ENCODE data around the gene CACNA1B.

Gene CACNA1B

GRCh38 chr9:138063785-138064184 is 186.2 kb downstream of the CACNA1B start:
- peaks cover 30% of the 10 kb centered on the region for H3K36me3 ChIP-seq (ENCODE audit: control insufficient read depth, insufficient read depth, low read length)
- H3K27ac ChIP-seq (ENCODE audit: low read depth, low read length), result no peak overlapping the region
- no peak overlapping the region for H3K4me3 ChIP-seq (ENCODE audit: low read depth, low read length)
- peaks cover 12% of the 10 kb centered on the region for H3K4me1 ChIP-seq (ENCODE audit: control insufficient read depth, insufficient read depth, low read length)
- no peak overlapping the region for H3K9ac ChIP-seq (ENCODE audit: low read depth, low read length)
- no peaks in the 10 kb centered on the region for H3K27me3 ChIP-seq (ENCODE audit: control insufficient read depth, insufficient read depth, low read length)
- no peaks in the 10 kb centered on the region for H3K9me3 ChIP-seq (ENCODE audit: control insufficient read depth, insufficient read depth, low read length)

- H3K36me3 ChIP-seq (ENCODE audit: control insufficient read depth, insufficient read depth, low read length), result peaks cover 26% of the 10 kb centered on the region
- H3K27me3 ChIP-seq (ENCODE audit: control insufficient read depth, insufficient read depth, low read length), result no peaks in the 10 kb centered on the region
- peaks cover 20% of the 10 kb centered on the region for H3K4me1 ChIP-seq (ENCODE audit: control insufficient read depth, insufficient read depth, low read length)
- H3K9me3 ChIP-seq (ENCODE audit: control insufficient read depth, insufficient read depth, low read length), result no peaks in the 10 kb centered on the region
- H3K4me3 ChIP-seq (ENCODE audit: low read depth, low read length), result no peak overlapping the region
- H3K9ac ChIP-seq (ENCODE audit: low read depth, low read length), result no peak overlapping the region
- H3K27ac ChIP-seq (ENCODE audit: low read depth, low read length), result no peak overlapping the region
Observed at GRCh38 chr9:138064547-138064946, 187.0 kb downstream of the CACNA1B start.

- no peak overlapping the region for H3K4me3 ChIP-seq (ENCODE audit: low read depth, low read length)
- H3K9me3 ChIP-seq (ENCODE audit: control insufficient read depth, insufficient read depth, low read length), result no peaks in the 10 kb centered on the region
- no peak overlapping the region for H3K9ac ChIP-seq (ENCODE audit: low read depth, low read length)
- peaks cover 18% of the 10 kb centered on the region for H3K36me3 ChIP-seq (ENCODE audit: control insufficient read depth, insufficient read depth, low read length)
- H3K27ac ChIP-seq (ENCODE audit: low read depth, low read length), result no peak overlapping the region
- H3K27me3 ChIP-seq (ENCODE audit: control insufficient read depth, insufficient read depth, low read length), result no peaks in the 10 kb centered on the region
- peaks cover 27% of the 10 kb centered on the region for H3K4me1 ChIP-seq (ENCODE audit: control insufficient read depth, insufficient read depth, low read length)
Observed at GRCh38 chr9:138065287-138065686, 187.7 kb downstream of the CACNA1B start.

- Histone ChIP-seq H3K9ac (ENCODE audit: low read depth, low read length) (no peak overlapping the region), H3K4me3 (ENCODE audit: low read depth, low read length) (no peak overlapping the region), H3K27me3 (ENCODE audit: control insufficient read depth, insufficient read depth, low read length) (no peaks in the 10 kb centered on the region), H3K27ac (ENCODE audit: low read depth, low read length) (no peak overlapping the region), H3K4me1 (ENCODE audit: control insufficient read depth, insufficient read depth, low read length) (peaks cover 30% of the 10 kb centered on the region), H3K9me3 (ENCODE audit: control insufficient read depth, insufficient read depth, low read length) (no peaks in the 10 kb centered on the region), H3K36me3 (ENCODE audit: control insufficient read depth, insufficient read depth, low read length) (peaks cover 12% of the 10 kb centered on the region; the same call in 1 of the 2 replicates)
Observed at GRCh38 chr9:138066049-138066448, 188.5 kb downstream of the CACNA1B start.

- Histone ChIP-seq H3K27ac (ENCODE audit: low read depth, low read length) (no peak overlapping the region), H3K36me3 (ENCODE audit: control insufficient read depth, insufficient read depth, low read length) (0 out of 2 replicates have a peak, but pooled peaks cover under 1% of the 10 kb centered on the region), H3K9ac (ENCODE audit: low read depth, low read length) (no peak overlapping the region), H3K9me3 (ENCODE audit: control insufficient read depth, insufficient read depth, low read length) (no peaks in the 10 kb centered on the region), H3K27me3 (ENCODE audit: control insufficient read depth, insufficient read depth, low read length) (no peaks in the 10 kb centered on the region), H3K4me3 (ENCODE audit: low read depth, low read length) (no peak overlapping the region), H3K4me1 (ENCODE audit: control insufficient read depth, insufficient read depth, low read length) (peaks cover 29% of the 10 kb centered on the region)
Observed at GRCh38 chr9:138067613-138068367, 190.2 kb downstream of the CACNA1B start.

GRCh38 chr9:138068601-138069035 is 191.0 kb downstream of the CACNA1B start:
- Histone ChIP-seq H3K4me1 (ENCODE audit: control insufficient read depth, insufficient read depth, low read length) (peaks cover 36% of the 10 kb centered on the region), H3K27me3 (ENCODE audit: control insufficient read depth, insufficient read depth, low read length) (no peaks in the 10 kb centered on the region)

GRCh38 chr9:138069731-138070456 is 192.3 kb downstream of the CACNA1B start:
- Histone ChIP-seq H3K27ac (ENCODE audit: low read depth, low read length) (peak overlapping the region; percentile 36), H3K36me3 (ENCODE audit: control insufficient read depth, insufficient read depth, low read length) (no peaks in the 10 kb centered on the region), H3K4me1 (ENCODE audit: control insufficient read depth, insufficient read depth, low read length) (peaks cover 36% of the 10 kb centered on the region), H3K4me3 (ENCODE audit: low read depth, low read length) (no peak overlapping the region), H3K27me3 (ENCODE audit: control insufficient read depth, insufficient read depth, low read length) (no peaks in the 10 kb centered on the region), H3K9ac (ENCODE audit: low read depth, low read length) (no peak overlapping the region), H3K9me3 (ENCODE audit: control insufficient read depth, insufficient read depth, low read length) (no peaks in the 10 kb centered on the region)

More at GRCh38 chr9:138068601-138069035, 191.0 kb downstream of the CACNA1B start:
- Histone ChIP-seq H3K9me3 (ENCODE audit: control insufficient read depth, insufficient read depth, low read length) (no peaks in the 10 kb centered on the region), H3K4me3 (ENCODE audit: low read depth, low read length) (no peak overlapping the region), H3K9ac (ENCODE audit: low read depth, low read length) (no peak overlapping the region), H3K36me3 (ENCODE audit: control insufficient read depth, insufficient read depth, low read length) (no peaks in the 10 kb centered on the region), H3K27ac (ENCODE audit: low read depth, low read length) (peak overlapping the region; percentile 65)

- H3K27me3 ChIP-seq (ENCODE audit: control insufficient read depth, insufficient read depth, low read length), result no peaks in the 10 kb centered on the region
Observed at GRCh38 chr9:138070815-138071214, 193.2 kb downstream of the CACNA1B start.

GRCh38 chr9:138071292-138071691 is 193.7 kb downstream of the CACNA1B start:
- no peak overlapping the region for H3K9ac ChIP-seq (ENCODE audit: low read depth, low read length)
- no peaks in the 10 kb centered on the region for H3K9me3 ChIP-seq (ENCODE audit: control insufficient read depth, insufficient read depth, low read length)
- no peak overlapping the region for H3K4me3 ChIP-seq (ENCODE audit: low read depth, low read length)
- peaks cover 36% of the 10 kb centered on the region for H3K4me1 ChIP-seq (ENCODE audit: control insufficient read depth, insufficient read depth, low read length)
- no peak overlapping the region for H3K27ac ChIP-seq (ENCODE audit: low read depth, low read length)
- no peaks in the 10 kb centered on the region for H3K27me3 ChIP-seq (ENCODE audit: control insufficient read depth, insufficient read depth, low read length)
- H3K36me3 ChIP-seq (ENCODE audit: control insufficient read depth, insufficient read depth, low read length), result no peaks in the 10 kb centered on the region

More at GRCh38 chr9:138070815-138071214, 193.2 kb downstream of the CACNA1B start:
- Histone ChIP-seq H3K4me1 (ENCODE audit: control insufficient read depth, insufficient read depth, low read length) (peaks cover 36% of the 10 kb centered on the region), H3K9me3 (ENCODE audit: control insufficient read depth, insufficient read depth, low read length) (no peaks in the 10 kb centered on the region), H3K27ac (ENCODE audit: low read depth, low read length) (no peak overlapping the region), H3K4me3 (ENCODE audit: low read depth, low read length) (no peak overlapping the region), H3K9ac (ENCODE audit: low read depth, low read length) (no peak overlapping the region), H3K36me3 (ENCODE audit: control insufficient read depth, insufficient read depth, low read length) (no peaks in the 10 kb centered on the region)

- Histone ChIP-seq H3K4me1 (ENCODE audit: control insufficient read depth, insufficient read depth, low read length) (peaks cover 36% of the 10 kb centered on the region), H3K27ac (ENCODE audit: low read depth, low read length) (no peak overlapping the region), H3K36me3 (ENCODE audit: control insufficient read depth, insufficient read depth, low read length) (no peaks in the 10 kb centered on the region; the same call in 1 of the 2 replicates), H3K27me3 (ENCODE audit: control insufficient read depth, insufficient read depth, low read length) (no peaks in the 10 kb centered on the region), H3K9me3 (ENCODE audit: control insufficient read depth, insufficient read depth, low read length) (no peaks in the 10 kb centered on the region), H3K9ac (ENCODE audit: low read depth, low read length) (no peak overlapping the region), H3K4me3 (ENCODE audit: low read depth, low read length) (no peak overlapping the region)
Observed at GRCh38 chr9:138071731-138072130, 194.1 kb downstream of the CACNA1B start.
